H1 (cell line): ENCODE results near the gene BIN1.

Experiments used
- CEBPB ChIP-seq: IDR thresholded peaks from 2 replicates; pipeline ENCODE4 v1.6.1; 2012; ENCODE audit warnings: low read depth, low read length
- CHD1 ChIP-seq: IDR thresholded peaks from 2 replicates; pipeline ENCODE4 v1.6.1; 2012; ENCODE audit warnings: low read depth, low read length, improper control_type of control experiment
- EZH2 ChIP-seq: fragments of 200-600 bp; sonication (generic); IDR thresholded peaks from 2 replicates; pipeline ENCODE4 v1.7.1; 2012; ENCODE audit warnings: low read depth, mild to moderate bottlenecking, moderate library complexity, low read length, inconsistent platforms; ENCODE audit not compliant: severe bottlenecking
- FOSL1 ChIP-seq: IDR thresholded peaks from 2 replicates; pipeline ENCODE4 v1.6.1; 2011; ENCODE audit warnings: mild to moderate bottlenecking, low read depth, low read length, moderate library complexity; ENCODE audit not compliant: insufficient read depth
- HDAC2 ChIP-seq, 2 experiments: fragments of 300-600 bp in 1 of 2; sonication (generic) in 1 of 2; IDR thresholded peaks; 2 replicates each; pipeline ENCODE4 v1.6.1; 2011 to 2012; ENCODE audit warnings: low read depth in 2 of 2, low read length in 2 of 2, mild to moderate bottlenecking in 2 of 2, moderate library complexity in 2 of 2, borderline replicate concordance in 1 of 2, inconsistent platforms in 1 of 2
- JUND ChIP-seq: IDR thresholded peaks from 2 replicates; pipeline ENCODE4 v1.6.1; 2011; ENCODE audit warnings: mild to moderate bottlenecking, improper control_type of control experiment, low read length
- KDM1A ChIP-seq: fragments of 200-600, 300-600 bp; sonication (generic); IDR thresholded peaks from 2 replicates; pipeline ENCODE4 v1.7.1; 2016; ENCODE audit warnings: mild to moderate bottlenecking, low read length, borderline replicate concordance
- POLR2A ChIP-seq, 2 experiments: IDR thresholded peaks; 1 replicate in 1 of 2; 2 replicates in 1 of 2; pipeline ENCODE4 v1.6.1; 2011; ENCODE audit warnings: low read depth in 2 of 2, low read length in 2 of 2, mild to moderate bottlenecking in 2 of 2; ENCODE audit errors: control extremely low read depth in 1 of 2
- POLR2AphosphoS5 ChIP-seq: IDR thresholded peaks from 2 replicates; pipeline ENCODE4 v1.6.1; 2011; ENCODE audit warnings: low read depth, low read length
- RAD21 ChIP-seq, 2 experiments: IDR thresholded peaks in 1 of 2; conservative IDR thresholded peaks in 1 of 2; 2 replicates each; pipeline ENCODE4 v1.6.1; 2011; ENCODE audit warnings: low read depth in 2 of 2, low read length in 2 of 2, improper control_type of control experiment in 1 of 2, inconsistent platforms in 1 of 2, mild to moderate bottlenecking in 1 of 2, moderate library complexity in 1 of 2
- SUZ12 ChIP-seq: fragments of 200-600 bp; sonication (generic); IDR thresholded peaks from 2 replicates; pipeline ENCODE4 v1.6.1; 2012; ENCODE audit warnings: mild to moderate bottlenecking, inconsistent platforms, low read length, moderate library complexity, mixed read lengths
- YY1 ChIP-seq: IDR thresholded peaks from 2 replicates; pipeline ENCODE4 v1.6.1; 2011; ENCODE audit warnings: low read depth, mild to moderate bottlenecking, low read length
- TF ChIP-seq, protein P1 (sequence below), 3 experiments: IDR thresholded peaks; 1 replicate in 2 of 3; 2 replicates in 1 of 3; pipeline versions ENCODE4 v1.5.1 to v1.6.1; 2011; ENCODE audit warnings: low read length in 3 of 3, mild to moderate bottlenecking in 3 of 3, inconsistent platforms in 2 of 3, low read depth in 1 of 3, moderate library complexity in 1 of 3; ENCODE audit not compliant: insufficient read depth in 1 of 3; ENCODE audit errors: control extremely low read depth in 1 of 3

DNA sequence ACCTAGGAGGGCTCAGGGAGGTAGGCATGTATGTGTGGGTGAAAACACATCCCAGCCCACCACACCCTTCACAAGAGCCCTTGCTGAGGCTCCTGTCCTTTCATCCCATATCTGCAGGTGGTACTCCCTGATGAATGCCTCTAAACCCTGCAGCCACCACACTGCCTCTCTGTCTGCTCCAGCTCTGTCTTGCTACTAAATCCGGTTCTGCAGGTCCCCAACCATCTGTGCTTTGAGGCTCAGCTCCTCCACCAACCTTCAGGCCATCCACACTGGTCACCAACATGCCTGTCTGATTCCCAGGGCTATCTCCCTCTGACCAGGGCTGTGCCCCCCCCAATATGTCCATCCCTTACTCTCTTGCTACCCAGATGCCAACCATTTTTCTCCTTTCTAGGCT, 92.7 kb downstream of the BIN1 start:
- TF ChIP-seq POLR2A (IDR thresholded peaks at IDR 0.05; ENCODE audit: control extremely low read depth in 1 of 2, low read depth in 2 of 2, low read length in 2 of 2) (no peak), CHD1 (no peak), POLR2AphosphoS5 (no peak), RAD21 (IDR thresholded peaks at IDR 0.05 in 1 of 2, conservative IDR thresholded peaks at IDR 0.05 in 1 of 2; ENCODE audit: low read depth in 2 of 2, low read length in 2 of 2) (no peak), KDM1A (no peak), EZH2 (no peak), CEBPB (no peak), HDAC2 (IDR thresholded peaks at IDR 0.05; ENCODE audit: borderline replicate concordance in 1 of 2, low read depth in 2 of 2, low read length in 2 of 2) (no peak), SUZ12 (no peak), JUND (no peak), YY1 (no peak), FOSL1 (no peak)
- TF ChIP-seq, protein P1, sequence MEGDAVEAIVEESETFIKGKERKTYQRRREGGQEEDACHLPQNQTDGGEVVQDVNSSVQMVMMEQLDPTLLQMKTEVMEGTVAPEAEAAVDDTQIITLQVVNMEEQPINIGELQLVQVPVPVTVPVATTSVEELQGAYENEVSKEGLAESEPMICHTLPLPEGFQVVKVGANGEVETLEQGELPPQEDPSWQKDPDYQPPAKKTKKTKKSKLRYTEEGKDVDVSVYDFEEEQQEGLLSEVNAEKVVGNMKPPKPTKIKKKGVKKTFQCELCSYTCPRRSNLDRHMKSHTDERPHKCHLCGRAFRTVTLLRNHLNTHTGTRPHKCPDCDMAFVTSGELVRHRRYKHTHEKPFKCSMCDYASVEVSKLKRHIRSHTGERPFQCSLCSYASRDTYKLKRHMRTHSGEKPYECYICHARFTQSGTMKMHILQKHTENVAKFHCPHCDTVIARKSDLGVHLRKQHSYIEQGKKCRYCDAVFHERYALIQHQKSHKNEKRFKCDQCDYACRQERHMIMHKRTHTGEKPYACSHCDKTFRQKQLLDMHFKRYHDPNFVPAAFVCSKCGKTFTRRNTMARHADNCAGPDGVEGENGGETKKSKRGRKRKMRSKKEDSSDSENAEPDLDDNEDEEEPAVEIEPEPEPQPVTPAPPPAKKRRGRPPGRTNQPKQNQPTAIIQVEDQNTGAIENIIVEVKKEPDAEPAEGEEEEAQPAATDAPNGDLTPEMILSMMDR (IDR thresholded peaks at IDR 0.05; ENCODE audit: control extremely low read depth in 1 of 3, insufficient read depth in 1 of 3, low read depth in 1 of 3, low read length in 3 of 3) = no peak
